Uterus (tissue), 4 donors: Measurements from ENCODE around the gene PPP2R3A. TPM values are rescaled to one million over a fixed set of nuclear protein-coding genes. Genes with fewer than 3 reads are reported as not detected.

Experiments
- DNase-seq, 2 donors: peaks; one replicate each; pipeline ENCODE4 v3.0.0-alpha.2; 2019 to 2020
- H3K27ac ChIP-seq, 2 donors: fragments of 200-600 bp; sonication (generic); 1 replicate in 1 of 2; 2 replicates in 1 of 2; pipeline ENCODE4 v1.5.1; 2016 to 2018
- H3K27me3 ChIP-seq, 2 donors: fragments of 200-600 bp; sonication (generic); one replicate each; pipeline ENCODE4 v1.5.1; 2018 to 2019; ENCODE audit warnings: control low read depth in 1 of 2
- H3K36me3 ChIP-seq, 2 donors: fragments of 200-600 bp; sonication (generic); one replicate each; pipeline ENCODE4 v1.5.1; 2019; ENCODE audit warnings: control low read depth in 1 of 2
- H3K4me1 ChIP-seq, 2 donors: fragments of 200-600 bp; sonication (generic); one replicate each; pipeline ENCODE4 v1.5.1; 2018 to 2019; ENCODE audit warnings: control low read depth in 1 of 2
- H3K4me3 ChIP-seq, 2 donors: fragments of 200-600 bp; sonication (generic); 1 replicate in 1 of 2; 2 replicates in 1 of 2; pipeline ENCODE4 v1.5.1; 2018 to 2019; ENCODE audit warnings: mild to moderate bottlenecking in 1 of 2
- H3K9me3 ChIP-seq, 2 donors: fragments of 200-600 bp; sonication (generic); one replicate each; pipeline ENCODE4 v1.5.1; 2019; ENCODE audit warnings: control low read depth in 1 of 2
- POLR2A ChIP-seq, 2 donors: fragments of 450-650 bp; IDR thresholded peaks; one replicate each; pipeline ENCODE4 v1.6.1; 2016; ENCODE audit warnings: antibody characterized with exemption in 2 of 2, mild to moderate bottlenecking in 1 of 2, moderate library complexity in 1 of 2
- intact Hi-C: fragments of 100-400 bp; cut with DNase I; formaldehyde crosslinking; loops from one replicate; pipeline ENCODE4 v1.15.1; 2023; ENCODE audit warnings: low total_unique reads
- total RNA-seq, 4 donors: library from RNA; depleted of rRNA in 3 of 4; stranded (reverse); fragments of >200 nt in 3 of 4; gene quantifications; one replicate each; pipeline versions ENCODE4 v1.1.0 to v1.2.4, GENCODE V29; 2014 to 2023
- TF ChIP-seq, protein P1 (sequence below), 4 experiments: fragments of 200-600 bp in 2 of 4; fragments of 450-650 bp in 2 of 4; sonication (generic) in 2 of 4; IDR thresholded peaks; one replicate each; pipeline ENCODE4 v1.5.1; 2016 to 2019; ENCODE audit warnings: antibody characterized with exemption in 4 of 4, mild to moderate bottlenecking in 2 of 4, moderate library complexity in 1 of 4
- donor health status: DM: yes; HTN: yes; CAD: no.

Gene PPP2R3A
- total RNA-seq, 4 donors from 2014 or later: 8.5 to 22.9 (median 18.1) TPM

DNA sequence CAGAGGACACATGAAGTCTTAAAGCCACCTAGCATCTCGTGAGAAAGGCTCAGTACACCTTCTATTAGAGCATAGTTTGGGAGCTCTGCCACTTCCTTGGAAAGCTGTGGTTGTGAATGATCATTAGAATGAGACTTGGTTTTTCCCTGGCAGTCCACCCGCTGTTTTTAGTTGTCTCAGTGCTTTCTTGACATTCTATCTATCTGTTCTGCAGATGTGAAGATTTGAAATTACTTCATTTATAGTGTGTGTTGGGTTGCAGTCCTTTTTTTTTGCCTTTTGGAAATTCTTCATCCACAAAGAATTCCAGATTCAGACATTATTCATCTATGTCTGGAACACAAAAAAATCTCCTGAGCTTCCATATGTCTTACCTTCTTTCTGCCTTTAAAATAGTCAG lies 23.7 kb downstream of the PPP2R3A start:
- no peak overlapping the region for H3K4me3 ChIP-seq
- intact Hi-C loops: no loop called here
- DNase-seq: no peak
- no peak for TF ChIP-seq POLR2A (IDR thresholded peaks at IDR 0.05)
- TF ChIP-seq, protein P1, sequence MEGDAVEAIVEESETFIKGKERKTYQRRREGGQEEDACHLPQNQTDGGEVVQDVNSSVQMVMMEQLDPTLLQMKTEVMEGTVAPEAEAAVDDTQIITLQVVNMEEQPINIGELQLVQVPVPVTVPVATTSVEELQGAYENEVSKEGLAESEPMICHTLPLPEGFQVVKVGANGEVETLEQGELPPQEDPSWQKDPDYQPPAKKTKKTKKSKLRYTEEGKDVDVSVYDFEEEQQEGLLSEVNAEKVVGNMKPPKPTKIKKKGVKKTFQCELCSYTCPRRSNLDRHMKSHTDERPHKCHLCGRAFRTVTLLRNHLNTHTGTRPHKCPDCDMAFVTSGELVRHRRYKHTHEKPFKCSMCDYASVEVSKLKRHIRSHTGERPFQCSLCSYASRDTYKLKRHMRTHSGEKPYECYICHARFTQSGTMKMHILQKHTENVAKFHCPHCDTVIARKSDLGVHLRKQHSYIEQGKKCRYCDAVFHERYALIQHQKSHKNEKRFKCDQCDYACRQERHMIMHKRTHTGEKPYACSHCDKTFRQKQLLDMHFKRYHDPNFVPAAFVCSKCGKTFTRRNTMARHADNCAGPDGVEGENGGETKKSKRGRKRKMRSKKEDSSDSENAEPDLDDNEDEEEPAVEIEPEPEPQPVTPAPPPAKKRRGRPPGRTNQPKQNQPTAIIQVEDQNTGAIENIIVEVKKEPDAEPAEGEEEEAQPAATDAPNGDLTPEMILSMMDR (IDR thresholded peaks at IDR 0.05): no peak
- peaks cover 0 to 7% of the 10 kb centered on the region in 2 donors for H3K4me1 ChIP-seq
- H3K36me3 ChIP-seq: no peaks in the 10 kb centered on the region
- no peaks in the 10 kb centered on the region for H3K27me3 ChIP-seq
- peak overlapping the region; percentile 36 to 43 for H3K27ac ChIP-seq
- H3K9me3 ChIP-seq: no peaks in the 10 kb centered on the region

- intact Hi-C loops: no loop called here
- Histone ChIP-seq H3K4me3 (no peak overlapping the region), H3K4me1 (peaks cover 0 to 7% of the 10 kb centered on the region in 2 donors), H3K36me3 (no peaks in the 10 kb centered on the region), H3K27me3 (no peaks in the 10 kb centered on the region), H3K27ac (peak overlapping the region; percentile 65 to 89), H3K9me3 (no peaks in the 10 kb centered on the region)
- no peak for DNase-seq
- TF ChIP-seq POLR2A (IDR thresholded peaks at IDR 0.05): no peak
- TF ChIP-seq, protein P1 (IDR thresholded peaks at IDR 0.05): no peak
Measured at GRCh38 chr3:135990903-135991302, 25.4 kb downstream of the PPP2R3A start.

GRCh38 chr3:135991621-135992020 lies 26.1 kb downstream of the PPP2R3A start:
- H3K9me3 ChIP-seq: no peaks in the 10 kb centered on the region
- peaks cover 0 to 7% of the 10 kb centered on the region in 2 donors for H3K4me1 ChIP-seq
- no peaks in the 10 kb centered on the region for H3K27me3 ChIP-seq
- no peaks in the 10 kb centered on the region for H3K36me3 ChIP-seq
- H3K27ac ChIP-seq: peak overlapping the region; percentile 65 to 89
- TF ChIP-seq POLR2A (IDR thresholded peaks at IDR 0.05): no peak
- TF ChIP-seq, protein P1 (IDR thresholded peaks at IDR 0.05): no peak
- no peak overlapping the region for H3K4me3 ChIP-seq
- intact Hi-C loops: no loop called here
- no peak for DNase-seq

GRCh38 chr3:135992072-135992471 lies 26.5 kb downstream of the PPP2R3A start:
- Histone ChIP-seq H3K4me1 (peaks cover 0 to 7% of the 10 kb centered on the region in 2 donors), H3K27me3 (no peaks in the 10 kb centered on the region), H3K4me3 (no peak overlapping the region), H3K36me3 (no peaks in the 10 kb centered on the region), H3K9me3 (no peaks in the 10 kb centered on the region), H3K27ac (peak overlapping the region; percentile 66 to 89)
- DNase-seq: peak in 1 of 2 donors; percentile 49
- TF ChIP-seq, protein P1 (IDR thresholded peaks at IDR 0.05): no peak
- TF ChIP-seq POLR2A (IDR thresholded peaks at IDR 0.05): no peak
- intact Hi-C loops: no loop called here

DNA sequence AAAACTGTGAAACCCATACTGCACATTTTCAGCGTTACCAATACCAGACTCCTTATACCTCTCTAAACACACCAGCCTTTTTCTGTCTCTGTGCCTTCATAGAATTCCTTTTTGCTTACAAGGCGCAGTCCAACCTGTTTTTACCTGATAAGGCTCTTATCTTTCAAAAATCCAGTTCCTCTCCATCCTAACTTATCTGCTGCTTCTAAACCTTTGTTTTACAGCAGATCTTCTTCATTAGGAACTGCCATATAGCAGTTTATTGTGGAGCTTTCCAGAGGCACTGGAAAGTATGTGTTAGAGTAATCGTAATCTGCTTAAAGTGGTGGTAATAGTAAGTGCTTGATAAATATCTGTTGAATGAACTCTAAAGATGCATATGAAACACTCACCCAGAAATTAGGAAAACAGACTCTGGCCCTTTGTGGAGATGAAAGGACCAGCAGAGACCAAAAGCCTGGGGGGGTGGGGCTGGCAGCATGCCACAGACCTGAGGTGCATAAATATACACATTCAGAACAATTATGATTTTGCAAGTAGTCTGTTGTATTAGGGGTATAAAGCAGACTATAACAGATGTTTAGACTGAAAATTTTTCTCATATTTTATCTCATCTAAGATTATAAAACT lies 29.3 kb downstream of the PPP2R3A start:
- H3K36me3 ChIP-seq: no peaks in the 10 kb centered on the region
- intact Hi-C loops: no loop called here
- no peaks in the 10 kb centered on the region for H3K4me1 ChIP-seq
- TF ChIP-seq, protein P1 (IDR thresholded peaks at IDR 0.05): no peak
- TF ChIP-seq POLR2A (IDR thresholded peaks at IDR 0.05): no peak
- no peaks in the 10 kb centered on the region for H3K9me3 ChIP-seq
- peak overlapping the region in 1 of 2 donors; percentile 8 for H3K27ac ChIP-seq
- no peak for DNase-seq
- no peak overlapping the region for H3K4me3 ChIP-seq
- H3K27me3 ChIP-seq: no peaks in the 10 kb centered on the region
